MCF 10A (cell line): ENCODE measurements around the gene CDH11. TPM values are rescaled to one million over a fixed set of nuclear protein-coding genes. Genes with fewer than 3 reads are reported as not detected.

Experiments used
- BruUV-seq: library from RNA; stranded (reverse); fragments of 400-500 nt; replicated peaks from 2 replicates; lab custom pipeline; 2021; lab: Mats Ljungman, UMichigan
- CTCF ChIA-PET: fragments of 300-600 bp; sonication (Branson Sonifier 250); formaldehyde crosslinking; extraction: SDS; loops from one replicate; lab custom pipeline; 2021; ENCODE audit warnings: antibody characterized with exemption, inconsistent platforms; lab: Yijun Ruan, JAX
- POLR2A ChIA-PET: fragments of 300-600, 350-650 bp; sonication (Branson Sonifier 250); formaldehyde crosslinking; extraction: SDS; loops from one replicate; lab custom pipeline; 2020; ENCODE audit warnings: antibody characterized with exemption, inconsistent platforms; lab: Yijun Ruan, JAX
- DNase-seq: peaks from one replicate; pipeline ENCODE4 v3.0.0-alpha.2; 2018; ENCODE audit not compliant: unreplicated experiment
- H3K27ac Mint-ChIP-seq: one replicate; pipeline ENCODE4 v1.8.0; 2022; ENCODE audit warnings: mild to moderate bottlenecking, low read depth, mixed read lengths; ENCODE audit not compliant: unreplicated experiment
- H3K27me3 Mint-ChIP-seq: one replicate; pipeline ENCODE4 v1.8.0; 2022; ENCODE audit warnings: mixed read lengths; ENCODE audit not compliant: insufficient read depth, unreplicated experiment
- H3K36me3 Mint-ChIP-seq: one replicate; pipeline ENCODE4 v1.8.0; 2022; ENCODE audit warnings: mild to moderate bottlenecking, moderate library complexity, mixed read lengths; ENCODE audit not compliant: insufficient read depth, unreplicated experiment
- H3K4me1 Mint-ChIP-seq: one replicate; pipeline ENCODE4 v1.8.0; 2022; ENCODE audit warnings: mixed read lengths; ENCODE audit not compliant: insufficient read depth, unreplicated experiment
- H3K4me3 Mint-ChIP-seq: one replicate; pipeline ENCODE4 v1.8.0; 2022; ENCODE audit warnings: mild to moderate bottlenecking, moderate library complexity, mixed read lengths; ENCODE audit not compliant: unreplicated experiment
- H3K9me3 Mint-ChIP-seq: one replicate; pipeline ENCODE4 v1.8.0; 2022; ENCODE audit warnings: mixed read lengths; ENCODE audit not compliant: unreplicated experiment
- intact Hi-C: fragments of 100-400 bp; cut with micrococcal nuclease; formaldehyde crosslinking; loops from 2 replicates; pipeline ENCODE4 v1.14.1; 2022
- total RNA-seq: library from RNA; stranded (reverse); gene quantifications from 2 replicates; pipeline ENCODE4 v1.2.3, GENCODE V29; 2022
- TF ChIP-seq, protein P1 (sequence below): fragments of 200-600 bp; IDR thresholded peaks from one replicate; pipeline ENCODE4 v1.8.0; 2022; ENCODE audit warnings: antibody characterized with exemption, mild to moderate bottlenecking; ENCODE audit not compliant: unreplicated experiment

The CDH11 gene
- total RNA-seq, 1 experiment from 2014 or later: 0.33 TPM

- POLR2A ChIA-PET: no interaction called here
- DNase-seq: no peak
- no peaks in the 10 kb centered on the region for H3K4me1 Mint-ChIP-seq
- CTCF ChIA-PET: no interaction called here
- H3K9me3 Mint-ChIP-seq: peaks cover 25% of the 10 kb centered on the region
- H3K27ac Mint-ChIP-seq: no peak overlapping the region
- TF ChIP-seq, protein P1, sequence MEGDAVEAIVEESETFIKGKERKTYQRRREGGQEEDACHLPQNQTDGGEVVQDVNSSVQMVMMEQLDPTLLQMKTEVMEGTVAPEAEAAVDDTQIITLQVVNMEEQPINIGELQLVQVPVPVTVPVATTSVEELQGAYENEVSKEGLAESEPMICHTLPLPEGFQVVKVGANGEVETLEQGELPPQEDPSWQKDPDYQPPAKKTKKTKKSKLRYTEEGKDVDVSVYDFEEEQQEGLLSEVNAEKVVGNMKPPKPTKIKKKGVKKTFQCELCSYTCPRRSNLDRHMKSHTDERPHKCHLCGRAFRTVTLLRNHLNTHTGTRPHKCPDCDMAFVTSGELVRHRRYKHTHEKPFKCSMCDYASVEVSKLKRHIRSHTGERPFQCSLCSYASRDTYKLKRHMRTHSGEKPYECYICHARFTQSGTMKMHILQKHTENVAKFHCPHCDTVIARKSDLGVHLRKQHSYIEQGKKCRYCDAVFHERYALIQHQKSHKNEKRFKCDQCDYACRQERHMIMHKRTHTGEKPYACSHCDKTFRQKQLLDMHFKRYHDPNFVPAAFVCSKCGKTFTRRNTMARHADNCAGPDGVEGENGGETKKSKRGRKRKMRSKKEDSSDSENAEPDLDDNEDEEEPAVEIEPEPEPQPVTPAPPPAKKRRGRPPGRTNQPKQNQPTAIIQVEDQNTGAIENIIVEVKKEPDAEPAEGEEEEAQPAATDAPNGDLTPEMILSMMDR: no peak
- H3K4me3 Mint-ChIP-seq: no peak overlapping the region
- H3K36me3 Mint-ChIP-seq: no peaks in the 10 kb centered on the region
- no peaks in the 10 kb centered on the region for H3K27me3 Mint-ChIP-seq
- intact Hi-C loops: no loop called here
- no TSS peak for BruUV-seq
Measured at GRCh38 chr16:65148804-65149203, 26.9 kb upstream of the CDH11 start.

DNA sequence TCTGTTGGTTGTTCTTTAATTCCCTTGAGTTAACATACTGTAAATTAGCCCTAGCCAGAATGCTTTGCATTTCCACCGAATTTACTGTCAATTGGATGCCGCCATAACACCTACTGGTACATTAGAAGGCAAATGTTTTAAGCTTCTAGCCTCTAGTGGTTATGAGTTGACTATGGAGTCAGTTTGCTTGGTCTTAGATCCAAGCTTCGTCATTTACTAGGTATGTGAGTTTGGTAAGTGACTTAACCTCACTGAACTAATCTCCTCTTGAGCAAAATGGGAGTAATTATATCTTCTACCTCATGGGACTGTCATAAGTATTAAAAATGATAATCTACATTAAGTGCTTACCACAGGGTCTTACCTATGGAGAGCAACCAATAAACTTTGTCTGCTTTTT, 20.4 kb upstream of the CDH11 start:
- TF ChIP-seq, protein P1: no peak
- ChIA-PET CTCF (interaction anchor here (1.5 kb wide), 1 partner anchor 19 kb away, joined by 3 read pairs; no protein-coding TSS in a partner anchor), POLR2A (interaction anchor here (0.5 kb wide), 1 partner anchor 809 kb away, joined by 3 read pairs; no protein-coding TSS in a partner anchor)
- H3K9me3 Mint-ChIP-seq: peaks cover 14% of the 10 kb centered on the region
- H3K27ac Mint-ChIP-seq: no peak overlapping the region
- H3K36me3 Mint-ChIP-seq: no peaks in the 10 kb centered on the region
- H3K27me3 Mint-ChIP-seq: no peaks in the 10 kb centered on the region
- intact Hi-C loops: no loop called here
- DNase-seq: no peak
- no TSS peak for BruUV-seq
- no peak overlapping the region for H3K4me3 Mint-ChIP-seq
- no peaks in the 10 kb centered on the region for H3K4me1 Mint-ChIP-seq

GRCh38 chr16:65136681-65137080, 14.8 kb upstream of the CDH11 start:
- no TSS peak for BruUV-seq
- no peaks in the 10 kb centered on the region for H3K4me1 Mint-ChIP-seq
- no peak for DNase-seq
- no peak overlapping the region for H3K27ac Mint-ChIP-seq
- no peak overlapping the region for H3K4me3 Mint-ChIP-seq
- TF ChIP-seq, protein P1: no peak
- intact Hi-C loops: no loop called here
- H3K27me3 Mint-ChIP-seq: no peaks in the 10 kb centered on the region
- ChIA-PET POLR2A (no interaction called here), CTCF (no interaction called here)
- H3K36me3 Mint-ChIP-seq: no peaks in the 10 kb centered on the region
- peaks cover 13% of the 10 kb centered on the region for H3K9me3 Mint-ChIP-seq

GRCh38 chr16:65126845-65127624, 5.2 kb upstream of the CDH11 start:
- CTCF ChIA-PET: interaction anchor here (0.6 to 0.8 kb wide), 2 partner anchors 9 to 582 kb away, joined by 3 to 4 read pairs; no protein-coding TSS in a partner anchor
- POLR2A ChIA-PET: no interaction called here
- Mint-ChIP-seq H3K4me1 (peaks cover 5% of the 10 kb centered on the region), H3K36me3 (no peaks in the 10 kb centered on the region), H3K27ac (no peak overlapping the region), H3K9me3 (peaks cover 7% of the 10 kb centered on the region), H3K4me3 (no peak overlapping the region), H3K27me3 (peaks cover 12% of the 10 kb centered on the region)
- TF ChIP-seq, protein P1: no peak
- BruUV-seq: no TSS peak
- intact Hi-C loops: no loop called here
- DNase-seq: no peak
